GM04504 (cell line): Measurements from ENCODE around the gene GOLGA6L25.
"Not testable (repeated sequence)": the region's sequence is repeated elsewhere in the genome, so short reads cannot be mapped to it uniquely, and the experiment has no call there.

Source experiments
- DNase-seq: peaks from one replicate; pipeline ENCODE4 v3.0.0-alpha.2; 2012; ENCODE audit warnings: low read depth

GOLGA6L25 gene, protein sequence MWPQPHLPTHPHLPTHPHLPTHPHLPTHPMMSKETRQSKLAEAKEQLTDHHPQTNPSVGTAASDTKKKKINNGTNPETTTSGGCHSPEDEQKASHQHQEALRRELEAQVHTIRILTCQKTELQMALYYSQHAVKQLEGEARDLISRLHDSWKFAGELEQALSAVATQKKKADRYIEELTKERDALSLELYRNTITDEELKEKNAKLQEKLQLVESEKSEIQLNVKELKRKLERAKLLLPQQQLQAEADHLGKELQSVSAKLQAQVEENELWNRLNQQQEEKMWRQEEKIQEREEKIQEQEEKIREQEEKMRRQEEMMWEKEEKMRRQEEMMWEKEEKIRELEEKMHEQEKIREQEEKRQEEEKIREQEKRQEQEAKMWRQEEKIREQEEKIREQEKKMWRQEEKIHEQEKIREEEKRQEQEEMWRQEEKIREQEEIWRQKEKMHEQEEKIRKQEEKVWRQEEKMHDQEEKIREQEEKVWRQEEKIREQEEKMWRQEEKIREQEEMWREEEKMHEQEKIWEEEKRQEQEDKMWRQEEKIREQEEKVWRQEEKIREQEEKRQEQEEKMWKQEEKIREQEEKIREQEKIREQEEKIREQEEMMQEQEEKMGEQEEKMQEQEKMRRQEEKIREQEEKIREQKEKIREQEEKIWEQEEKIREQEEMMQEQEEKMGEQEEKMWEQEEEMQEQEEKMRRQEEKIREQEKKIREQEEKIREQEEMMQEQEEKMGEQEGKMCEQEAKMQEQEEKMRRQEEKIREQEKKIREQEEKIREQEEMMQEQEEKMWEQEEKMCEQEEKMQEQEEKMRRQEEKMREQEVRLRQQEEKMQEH

DNA sequence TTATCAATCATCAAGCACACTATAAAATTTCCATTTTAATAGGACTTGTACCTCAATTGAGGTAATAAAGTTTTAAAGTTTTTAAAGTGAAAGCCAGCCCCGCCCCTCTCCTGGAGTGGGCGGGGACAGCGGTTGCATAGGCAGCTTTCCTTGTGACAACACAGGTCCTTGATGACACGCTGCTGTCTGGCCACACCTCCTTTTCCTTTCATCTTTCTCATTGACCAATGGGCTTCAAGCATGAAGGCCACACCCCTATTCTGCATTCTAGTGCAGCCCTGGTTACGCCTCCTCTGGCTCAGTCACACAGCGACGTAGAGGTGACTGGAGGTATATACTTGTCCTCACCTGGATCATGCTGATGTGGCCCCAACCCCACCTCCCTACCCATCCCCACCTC is at the start of gene GOLGA6L25:
Gene GOLGA6L25 (plus strand): TSS at position 301 of the 400 bp plus-strand sequence. CDS start 61 bp downstream, at position 362.
- DNase-seq, result not testable (repeated sequence)

DNA sequence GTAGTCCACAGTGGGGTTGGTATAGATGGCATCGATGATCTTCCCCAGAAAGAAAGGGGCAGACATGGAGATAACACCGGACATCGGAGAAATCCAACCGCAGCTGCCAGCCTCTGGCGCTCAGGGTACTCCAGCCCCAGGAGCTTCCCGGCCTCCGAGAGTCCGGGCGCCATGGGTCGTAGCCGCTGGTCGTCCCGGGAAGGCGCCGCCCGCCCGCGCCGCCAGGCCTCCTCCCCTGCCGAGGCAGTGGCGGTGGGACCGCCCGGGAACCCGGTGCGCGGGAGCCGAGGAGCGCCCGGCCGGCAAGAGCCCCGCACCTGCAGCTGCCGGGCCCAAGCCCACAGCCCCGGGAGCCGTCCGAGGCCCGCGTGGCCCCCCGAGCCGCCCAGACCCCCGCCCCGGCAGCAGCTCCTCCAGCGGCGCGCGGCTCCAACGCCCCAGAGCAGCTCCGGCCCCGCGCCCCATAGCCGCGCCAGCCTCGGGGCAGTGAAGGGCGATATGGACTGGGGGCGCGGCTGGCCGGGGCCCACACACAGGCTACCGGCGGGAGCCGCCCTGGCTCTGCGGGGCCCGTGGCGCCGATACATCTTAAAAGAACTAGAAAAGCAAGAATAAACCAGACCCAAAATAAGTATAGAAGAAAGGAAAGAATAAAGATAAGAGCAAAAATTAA is 45.0 kb upstream of the GOLGA6L25 start:
- not testable (repeated sequence) for DNase-seq

DNA sequence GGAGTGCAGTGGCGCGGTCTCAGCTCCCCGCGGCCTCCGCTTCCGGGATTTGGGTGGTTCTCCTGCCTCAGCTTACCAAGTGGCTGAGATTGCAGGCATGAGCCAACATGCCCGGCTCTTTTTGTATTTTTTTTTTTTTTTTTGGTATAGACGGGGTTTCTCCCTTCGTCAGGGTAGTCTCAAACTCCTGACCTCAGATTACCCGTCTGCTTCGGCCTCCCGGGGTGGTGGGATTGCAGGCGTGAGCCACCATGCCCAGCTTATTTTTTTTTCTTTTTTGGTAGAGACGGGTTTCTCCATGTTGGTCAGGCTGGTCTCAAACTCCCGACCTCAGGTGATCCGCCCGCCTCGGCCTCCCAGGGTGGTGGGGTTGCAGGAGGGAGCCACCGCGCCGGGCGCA is 39.2 kb upstream of the GOLGA6L25 start:
- DNase-seq, result not testable (repeated sequence)

DNA sequence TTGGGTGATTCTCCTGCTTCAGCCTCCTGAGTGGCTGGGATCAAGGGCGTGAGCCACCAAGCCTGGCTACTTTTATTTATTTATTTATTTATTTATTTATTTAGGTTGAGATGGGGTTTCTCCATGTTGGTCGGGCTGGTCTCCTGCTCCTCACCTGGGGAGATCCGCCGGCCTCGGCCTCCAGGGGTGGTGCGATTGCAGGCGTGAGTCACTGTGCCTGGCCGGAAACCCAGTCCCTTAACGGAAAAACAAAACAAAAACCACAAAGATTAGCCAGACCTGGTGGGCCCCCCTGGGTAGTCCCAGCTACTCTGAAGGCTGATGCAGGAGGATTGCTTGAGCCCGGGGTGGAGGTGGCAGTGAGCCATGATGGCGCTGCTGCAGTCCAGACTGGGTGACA is 38.2 kb upstream of the GOLGA6L25 start:
- DNase-seq, result not testable (repeated sequence)

DNA sequence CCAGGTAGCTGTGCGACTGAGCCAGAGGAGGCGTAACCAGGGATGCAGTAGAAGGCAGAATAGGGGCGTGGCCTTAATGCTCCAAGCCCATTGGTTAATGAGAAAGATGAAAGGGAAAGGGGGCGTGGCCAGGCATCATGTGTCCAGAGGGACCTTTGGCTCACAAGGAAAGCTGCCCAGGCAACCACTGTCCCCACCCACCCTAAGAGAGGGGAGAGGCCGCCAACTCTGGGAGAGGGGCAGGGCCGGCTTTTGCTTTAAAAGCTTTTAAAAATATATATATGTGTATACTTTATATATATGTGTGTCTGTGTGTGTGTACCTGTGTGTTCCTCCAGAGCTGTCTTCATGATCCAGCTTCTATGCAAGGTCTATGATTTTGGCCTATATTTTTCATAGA is 20.4 kb upstream of the GOLGA6L25 start, which contains the start of gene GOLGA8G:
Gene GOLGA8G (minus strand): TSS at position 18 of the 400 bp plus-strand sequence. CDS start 62 bp downstream, outside the sequence.
- DNase-seq, result not testable (repeated sequence)

DNA sequence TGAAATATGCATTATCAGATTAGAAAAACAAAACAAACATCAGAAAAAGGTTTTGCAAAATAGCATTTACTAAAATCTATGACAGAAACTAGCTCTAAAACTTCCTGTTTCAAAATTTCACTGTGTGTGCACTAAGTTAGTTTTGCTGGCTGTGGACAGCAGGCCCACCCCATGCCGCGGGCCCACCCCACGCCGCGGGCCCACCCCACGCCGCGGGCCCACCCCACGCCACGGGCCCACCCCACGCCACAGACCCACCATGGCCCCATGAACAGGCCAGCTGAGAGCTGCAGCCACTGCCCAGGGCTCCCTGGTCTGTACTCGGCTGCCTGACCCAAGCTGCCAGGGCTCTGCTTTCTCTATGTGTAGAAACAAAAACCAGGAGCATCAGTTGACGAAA is 20.0 kb downstream of the GOLGA6L25 start:
- not testable (repeated sequence) for DNase-seq

DNA sequence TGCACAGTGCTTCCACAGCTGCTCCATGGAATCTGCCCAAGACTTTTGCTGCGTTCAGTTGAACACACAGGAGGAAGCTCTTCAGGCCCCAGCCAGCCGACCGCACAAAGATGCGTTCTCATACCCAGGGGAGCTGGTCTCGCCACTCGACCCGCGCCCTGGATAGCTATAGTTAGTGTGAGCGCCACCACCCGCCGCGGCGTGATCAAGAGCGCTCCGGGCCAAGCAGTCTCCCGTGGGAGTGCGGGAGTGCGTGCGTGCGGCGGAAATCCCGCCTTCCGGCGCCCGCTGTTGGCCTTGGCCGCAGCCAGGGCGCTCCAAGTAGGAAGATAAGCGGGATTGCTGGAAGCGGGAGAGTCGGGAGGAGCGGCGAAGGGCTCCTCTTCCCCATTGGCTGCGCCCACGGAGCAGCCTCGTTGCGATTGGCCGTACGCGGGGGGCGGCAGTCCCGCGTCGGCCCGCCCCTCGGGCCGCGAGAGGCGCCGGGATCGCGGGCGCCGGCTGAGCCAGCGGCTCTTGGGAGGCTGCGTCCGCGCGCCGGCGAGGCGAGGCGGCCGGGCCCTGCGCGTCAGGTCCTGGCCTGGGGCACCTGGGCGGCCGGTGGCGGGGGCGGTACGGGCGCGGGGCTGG is 35.7 kb downstream of the GOLGA6L25 start:
- DNase-seq, result not testable (repeated sequence)

DNA sequence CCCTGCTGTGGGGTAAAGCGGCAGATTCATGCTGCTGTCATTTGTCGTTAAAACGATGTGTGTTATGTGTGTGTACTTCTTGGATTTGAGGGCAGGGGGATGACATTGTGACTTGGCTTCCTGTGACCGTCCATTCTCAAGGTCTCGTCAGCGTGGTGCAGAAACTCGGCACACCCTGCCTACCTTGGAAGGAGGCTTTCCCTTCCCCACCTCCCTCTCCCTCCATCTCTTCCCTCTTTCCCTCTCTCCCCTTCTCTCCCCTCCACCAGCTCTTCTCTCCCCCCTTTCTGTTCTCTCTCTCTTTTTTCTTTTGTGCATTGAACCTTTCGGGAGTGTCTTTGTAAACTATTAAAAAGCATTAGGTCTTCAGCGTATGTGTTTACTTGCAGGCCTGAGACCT is 36.4 kb downstream of the GOLGA6L25 start:
- DNase-seq, result not testable (repeated sequence)

DNA sequence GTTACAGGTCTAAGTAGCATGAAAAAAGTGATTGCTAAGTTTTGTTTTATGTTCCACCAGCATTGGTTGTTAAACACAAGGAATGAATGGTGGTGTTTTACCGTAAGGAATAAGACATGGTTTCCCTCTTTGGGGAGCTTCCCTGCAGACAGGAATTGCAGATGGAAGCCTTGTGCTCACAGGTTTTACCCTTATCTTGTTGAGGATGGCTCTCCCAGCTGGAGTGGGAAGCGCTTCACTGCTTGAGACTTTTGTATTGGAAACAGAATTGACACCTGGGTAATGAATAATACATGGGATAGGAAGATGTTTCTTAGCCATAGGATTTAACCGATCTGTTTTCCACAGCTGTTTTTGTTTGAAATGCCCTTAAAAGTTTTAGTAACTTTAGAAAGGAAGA is 39.0 kb downstream of the GOLGA6L25 start:
- DNase-seq, result not testable (repeated sequence)

DNA sequence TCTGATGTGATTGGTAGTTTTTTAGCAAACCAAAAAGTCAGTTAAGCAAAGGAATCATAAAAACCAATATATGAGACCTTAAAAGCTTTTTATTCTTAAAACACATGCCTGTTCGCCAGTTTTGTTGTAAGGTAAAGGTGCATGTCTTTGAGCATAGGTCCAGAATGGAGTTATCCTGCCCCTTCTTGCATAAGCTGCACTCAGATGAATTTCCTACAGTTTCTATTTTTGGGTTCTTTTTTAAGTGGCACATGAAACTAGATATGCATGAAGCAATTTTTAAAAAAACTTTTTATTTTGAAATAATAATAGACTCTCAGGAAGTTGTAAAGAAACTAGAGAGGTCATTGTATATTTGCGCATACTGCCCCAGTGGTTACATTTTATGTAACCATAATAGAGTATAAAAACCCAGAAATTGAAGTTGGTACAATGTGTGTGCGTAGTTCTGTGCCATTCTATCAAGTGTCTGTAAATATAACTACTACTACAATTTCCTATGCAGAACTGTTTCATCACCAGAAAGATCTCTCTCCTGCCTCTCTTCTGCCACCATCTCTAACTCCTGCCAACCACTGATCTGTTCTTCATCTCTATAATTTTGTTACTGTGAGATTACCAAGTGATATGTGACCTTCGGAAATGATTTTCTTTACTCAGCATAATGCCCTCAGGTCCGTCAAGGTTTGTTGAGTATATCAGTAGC is 40.2 kb downstream of the GOLGA6L25 start:
- not testable (repeated sequence) for DNase-seq

DNA sequence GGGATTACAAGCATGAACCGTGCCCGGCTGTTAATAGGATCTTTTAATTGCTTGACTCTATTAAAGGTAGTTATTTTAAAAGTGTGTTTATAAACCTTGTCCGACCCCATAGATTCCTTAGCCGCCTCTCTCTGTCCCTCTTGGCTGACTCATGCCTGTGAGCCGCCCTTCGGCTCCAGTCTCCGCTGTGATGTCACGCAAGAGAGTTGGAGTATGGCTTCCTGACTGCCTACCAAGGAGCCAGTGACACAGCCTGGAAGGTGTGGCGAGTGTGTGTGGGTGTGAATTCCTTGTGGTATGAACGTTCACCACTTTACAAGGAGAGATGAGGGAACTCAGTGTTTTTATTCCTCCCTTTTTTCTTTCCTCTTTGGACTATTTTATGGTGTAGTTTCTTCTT is 44.1 kb downstream of the GOLGA6L25 start:
- not testable (repeated sequence) for DNase-seq

DNA sequence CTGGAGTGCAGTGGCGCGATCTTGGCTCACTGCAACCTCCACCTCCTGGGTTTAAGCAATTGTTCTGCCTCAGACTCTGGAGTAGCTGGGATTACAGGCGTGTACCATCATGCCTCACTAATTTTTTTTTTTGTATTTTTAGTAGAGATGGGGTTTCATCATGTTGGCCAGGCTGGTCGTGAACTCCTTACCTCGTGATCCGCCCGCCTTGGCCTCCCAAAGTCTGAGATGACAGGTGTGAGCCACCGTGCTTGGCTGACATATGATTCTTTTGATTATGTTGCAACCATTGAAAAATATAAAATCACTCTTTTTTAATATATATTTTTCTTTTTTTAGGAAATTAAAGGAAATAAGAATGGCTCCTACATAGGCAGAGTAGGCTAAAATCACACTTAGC is 44.8 kb downstream of the GOLGA6L25 start:
- DNase-seq, result not testable (repeated sequence)

DNA sequence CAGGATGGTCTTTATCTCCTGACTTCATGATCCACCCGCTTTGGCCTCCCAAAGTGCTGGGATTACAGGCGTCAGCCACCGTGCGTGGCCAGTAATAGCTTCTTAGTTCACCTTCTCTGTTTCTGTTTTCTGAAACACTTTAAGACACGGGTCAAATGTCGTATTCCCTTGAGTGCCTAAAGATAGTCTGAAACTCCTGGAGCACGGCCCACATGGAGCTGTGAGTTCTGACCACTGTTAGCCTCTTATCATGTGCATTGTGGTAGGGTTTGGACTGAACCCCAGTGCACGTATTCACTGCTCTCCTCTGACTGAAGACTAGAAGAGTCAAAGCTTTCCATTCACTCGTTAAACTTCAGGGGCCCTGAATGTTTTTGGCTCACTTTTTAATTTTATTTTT is 48.8 kb downstream of the GOLGA6L25 start:
- not testable (repeated sequence) for DNase-seq
